Activated CD8-positive, alpha-beta T cell treated with anti-CD3 and anti-CD28 coated beads for 36 hours (primary cell): ENCODE results near the gene CSF2RB. TPM values are rescaled to one million over a fixed set of nuclear protein-coding genes. Genes with fewer than 3 reads are reported as not detected.

ENCODE experiments used
- ATAC-seq: fragments of 200-7000 bp; cut with Tn5 transposase; one replicate; pipeline ENCODE4 v1.10.0; 2021; ENCODE audit warnings: mild to moderate bottlenecking, moderate library complexity
- CTCF ChIA-PET: fragments of 350-600 bp; sonication (Branson Sonifier 250); formaldehyde crosslinking; loops from one replicate; lab custom pipeline; 2021; ENCODE audit warnings: antibody characterized with exemption; lab: Charles Lee
- POLR2A ChIA-PET: fragments of 350-600 bp; sonication (Branson Sonifier 250); formaldehyde crosslinking; loops from one replicate; lab custom pipeline; 2021; ENCODE audit warnings: antibody characterized with exemption; lab: Charles Lee
- DNase-seq: peaks from one replicate; pipeline ENCODE4 v3.0.0-alpha.2; 2020
- H3K27ac Mint-ChIP-seq: one replicate; pipeline ENCODE4 v1.8.0; 2021; ENCODE audit warnings: mild to moderate bottlenecking, mixed read lengths
- H3K27me3 Mint-ChIP-seq: one replicate; pipeline ENCODE4 v1.8.0; 2021; ENCODE audit warnings: mixed read lengths
- H3K36me3 Mint-ChIP-seq: one replicate; pipeline ENCODE4 v1.8.0; 2021; ENCODE audit warnings: low read depth, mixed read lengths
- H3K4me1 Mint-ChIP-seq: one replicate; pipeline ENCODE4 v1.8.0; 2021; ENCODE audit warnings: low read depth, mixed read lengths
- H3K4me3 Mint-ChIP-seq: one replicate; pipeline ENCODE4 v1.8.0; 2021; ENCODE audit warnings: mild to moderate bottlenecking, moderate library complexity, mixed read lengths
- H3K9me3 Mint-ChIP-seq: one replicate; pipeline ENCODE4 v1.8.0; 2021; ENCODE audit warnings: mixed read lengths
- intact Hi-C: fragments of 100-400 bp; cut with micrococcal nuclease; formaldehyde crosslinking; loops from one replicate; pipeline ENCODE4 v1.10.0; 2022
- total RNA-seq, 2 experiments: library from RNA; stranded (reverse); gene quantifications; one replicate each; pipeline ENCODE4 v1.2.3, GENCODE V29; 2021
- TF ChIP-seq, protein P1 (sequence below): fragments of 200-600 bp; IDR thresholded peaks from one replicate; pipeline ENCODE4 v1.8.0; 2022; ENCODE audit warnings: antibody characterized with exemption, mild to moderate bottlenecking

Gene CSF2RB
- total RNA-seq, 2 experiments from 2014 or later = 0.16 to 0.29 TPM

DNA sequence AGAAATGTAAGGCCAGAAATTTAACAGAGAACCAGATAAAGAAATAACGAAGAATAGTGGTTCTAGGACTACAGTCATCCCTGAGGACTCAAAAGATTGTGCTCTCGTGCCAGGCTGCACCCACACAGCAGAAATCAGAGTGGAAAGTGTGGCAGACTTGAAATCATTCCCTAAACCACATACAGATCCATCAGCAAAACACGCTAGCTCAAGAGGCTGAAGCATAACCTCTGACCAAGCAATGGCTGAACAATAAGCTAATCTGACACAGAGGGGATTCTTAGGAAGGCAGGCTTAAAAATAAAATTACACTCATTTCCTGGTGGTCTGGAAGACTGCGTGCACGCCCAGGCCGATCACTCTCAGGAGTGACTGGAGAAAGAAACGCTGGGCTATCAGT, 33.7 kb upstream of the CSF2RB start:
- TF ChIP-seq, protein P1, sequence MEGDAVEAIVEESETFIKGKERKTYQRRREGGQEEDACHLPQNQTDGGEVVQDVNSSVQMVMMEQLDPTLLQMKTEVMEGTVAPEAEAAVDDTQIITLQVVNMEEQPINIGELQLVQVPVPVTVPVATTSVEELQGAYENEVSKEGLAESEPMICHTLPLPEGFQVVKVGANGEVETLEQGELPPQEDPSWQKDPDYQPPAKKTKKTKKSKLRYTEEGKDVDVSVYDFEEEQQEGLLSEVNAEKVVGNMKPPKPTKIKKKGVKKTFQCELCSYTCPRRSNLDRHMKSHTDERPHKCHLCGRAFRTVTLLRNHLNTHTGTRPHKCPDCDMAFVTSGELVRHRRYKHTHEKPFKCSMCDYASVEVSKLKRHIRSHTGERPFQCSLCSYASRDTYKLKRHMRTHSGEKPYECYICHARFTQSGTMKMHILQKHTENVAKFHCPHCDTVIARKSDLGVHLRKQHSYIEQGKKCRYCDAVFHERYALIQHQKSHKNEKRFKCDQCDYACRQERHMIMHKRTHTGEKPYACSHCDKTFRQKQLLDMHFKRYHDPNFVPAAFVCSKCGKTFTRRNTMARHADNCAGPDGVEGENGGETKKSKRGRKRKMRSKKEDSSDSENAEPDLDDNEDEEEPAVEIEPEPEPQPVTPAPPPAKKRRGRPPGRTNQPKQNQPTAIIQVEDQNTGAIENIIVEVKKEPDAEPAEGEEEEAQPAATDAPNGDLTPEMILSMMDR = no peak
- DNase-seq = no peak
- peaks cover 8% of the 10 kb centered on the region for H3K4me1 Mint-ChIP-seq
- peaks cover 1% of the 10 kb centered on the region for H3K27me3 Mint-ChIP-seq
- H3K4me3 Mint-ChIP-seq = no peak overlapping the region
- peaks cover 24% of the 10 kb centered on the region for H3K9me3 Mint-ChIP-seq
- peaks cover 3% of the 10 kb centered on the region for H3K36me3 Mint-ChIP-seq
- no peak for ATAC-seq
- ChIA-PET CTCF (interaction anchor here (1.4 to 2.5 kb wide), 2 partner anchors 24 to 98 kb away, joined by 3 to 10 read pairs; no protein-coding TSS in a partner anchor), POLR2A (no interaction called here)
- no peak overlapping the region for H3K27ac Mint-ChIP-seq
- intact Hi-C loops = no loop called here

DNA sequence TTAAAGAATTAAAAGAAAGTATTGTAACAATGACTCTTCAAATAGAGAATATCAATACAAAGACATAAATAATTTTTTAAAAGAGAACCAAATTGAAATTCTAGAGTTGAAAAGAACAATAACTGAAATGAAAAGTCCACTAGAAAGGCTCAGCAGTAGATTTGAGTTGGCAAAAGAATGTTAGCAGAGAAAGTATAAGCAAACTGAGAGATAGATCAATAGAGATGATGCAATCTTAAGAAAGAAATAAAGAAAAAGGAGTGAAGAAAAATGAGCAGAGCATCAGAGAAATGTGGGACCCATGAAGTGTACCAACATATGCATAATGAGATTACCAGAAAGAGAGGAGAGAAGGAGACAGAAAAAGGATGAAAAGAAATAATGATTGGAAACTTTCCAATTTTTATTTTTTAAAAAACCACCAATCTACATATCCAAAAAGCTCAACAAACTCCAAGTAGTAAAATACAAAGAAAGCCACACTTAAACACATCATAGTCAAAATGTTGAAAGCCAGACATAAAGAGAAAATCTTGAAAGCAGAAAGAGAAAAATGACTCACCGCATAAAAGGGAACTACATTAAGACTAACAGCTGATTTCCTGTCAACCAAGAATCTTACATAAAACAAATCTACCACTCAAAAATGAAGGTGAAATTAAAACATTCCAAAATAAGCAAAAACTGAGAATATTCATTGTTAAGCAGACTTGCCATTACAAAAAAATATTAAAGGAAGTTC, 31.8 kb upstream of the CSF2RB start:
- intact Hi-C loops = no loop called here
- ATAC-seq (peak; percentile 37), DNase-seq (no peak)
- ChIA-PET POLR2A (no interaction called here), CTCF (interaction anchor here (2.3 to 3.3 kb wide), 2 partner anchors 25 to 29 kb away, joined by 11 to 15 read pairs; no protein-coding TSS in a partner anchor)
- H3K27me3 Mint-ChIP-seq = peaks cover 7% of the 10 kb centered on the region
- H3K4me3 Mint-ChIP-seq = no peak overlapping the region
- TF ChIP-seq, protein P1 = no peak
- peak overlapping the region; percentile 83 for H3K27ac Mint-ChIP-seq
- peaks cover 16% of the 10 kb centered on the region for H3K4me1 Mint-ChIP-seq
- H3K36me3 Mint-ChIP-seq = peaks cover 3% of the 10 kb centered on the region
- peaks cover 24% of the 10 kb centered on the region for H3K9me3 Mint-ChIP-seq

DNA sequence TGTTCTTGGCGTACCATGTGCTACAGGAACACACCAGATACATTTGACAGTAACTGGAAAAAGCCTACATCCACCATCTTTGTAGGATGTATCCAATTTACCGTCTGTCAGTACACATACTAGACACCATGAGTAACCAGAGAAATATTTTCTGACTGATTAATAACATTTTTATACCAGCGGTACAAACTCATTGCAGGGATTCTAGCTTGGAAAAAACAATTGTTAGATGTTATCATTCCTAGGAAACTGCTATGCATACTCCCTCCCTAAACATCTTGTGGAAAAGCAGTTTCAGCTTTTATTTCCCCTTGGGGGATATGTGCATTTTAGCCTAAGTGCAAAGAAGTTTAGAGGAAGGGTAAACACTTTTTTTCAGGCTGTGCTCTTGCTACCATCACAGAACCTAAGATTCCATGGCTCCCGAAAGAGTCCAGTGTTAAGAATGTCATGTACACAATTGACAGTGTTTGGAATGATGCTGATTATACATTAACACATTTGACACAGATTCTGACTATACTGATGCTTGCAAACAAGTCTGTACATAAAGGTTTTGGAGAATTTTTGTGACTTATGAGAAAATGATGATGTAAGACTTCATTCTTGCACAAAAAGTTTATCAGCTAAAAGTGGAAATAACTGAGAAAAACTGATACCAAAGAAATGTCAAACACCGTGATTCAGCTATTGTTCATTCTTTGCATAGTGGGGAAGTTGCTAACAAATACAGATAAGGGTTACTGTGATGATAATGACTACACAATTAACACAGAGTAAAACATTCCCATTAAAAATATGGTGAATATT, 28.9 kb upstream of the CSF2RB start:
- Mint-ChIP-seq H3K9me3 (peaks cover 24% of the 10 kb centered on the region), H3K36me3 (peaks cover 3% of the 10 kb centered on the region), H3K4me3 (no peak overlapping the region), H3K27ac (no peak overlapping the region), H3K4me1 (peaks cover 16% of the 10 kb centered on the region), H3K27me3 (peaks cover 10% of the 10 kb centered on the region)
- CTCF ChIA-PET = interaction anchor here (0.9 to 3.3 kb wide), 6 partner anchors 8 to 128 kb away, joined by 3 to 15 read pairs (median 4); no protein-coding TSS in a partner anchor
- TF ChIP-seq, protein P1 = no peak
- no peak for ATAC-seq
- POLR2A ChIA-PET = interaction anchor here (0.5 to 0.6 kb wide), 2 partner anchors 12 to 200 kb away, joined by 3 to 4 read pairs; no protein-coding TSS in a partner anchor
- intact Hi-C loops = no loop called here
- no peak for DNase-seq

DNA sequence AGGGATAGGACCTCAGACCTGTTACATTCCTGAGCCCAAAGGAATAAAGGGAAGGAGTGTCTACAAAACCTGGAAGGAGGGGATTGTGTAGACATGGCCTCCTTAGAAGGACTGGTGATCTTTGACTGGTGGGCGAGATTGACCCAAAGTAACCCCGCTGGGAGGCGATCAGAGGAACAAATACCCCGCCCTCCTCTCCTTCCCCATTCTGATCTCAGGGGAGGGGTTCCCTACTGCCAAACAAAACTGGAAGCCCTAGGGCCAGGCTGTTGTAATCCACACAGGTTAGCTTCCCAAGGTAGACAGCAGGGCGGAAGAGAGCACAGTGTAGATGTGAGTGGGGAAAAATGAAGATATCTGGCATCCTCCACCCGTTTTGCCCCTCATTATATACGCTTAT, 28.0 kb upstream of the CSF2RB start:
- TF ChIP-seq, protein P1 = no peak
- ChIA-PET POLR2A (no interaction called here), CTCF (interaction anchor here (1.2 kb wide), 1 partner anchor 9 kb away, joined by 4 read pairs; no protein-coding TSS in a partner anchor)
- ATAC-seq = no peak
- Mint-ChIP-seq H3K27ac (no peak overlapping the region), H3K36me3 (peaks cover 3% of the 10 kb centered on the region), H3K4me1 (peaks cover 16% of the 10 kb centered on the region), H3K9me3 (peaks cover 21% of the 10 kb centered on the region), H3K4me3 (no peak overlapping the region), H3K27me3 (peaks cover 10% of the 10 kb centered on the region)
- intact Hi-C loops = no loop called here
- no peak for DNase-seq
